Activated naive CD4-positive, alpha-beta T cell treated with anti-CD3 and anti-CD28 coated beads for 36 hours (primary cell): ENCODE data around the gene NR1D2. TPM values are rescaled to one million over a fixed set of nuclear protein-coding genes. Genes with fewer than 3 reads are reported as not detected.
"Not testable (repeated sequence)": the region's sequence is repeated elsewhere in the genome, so short reads cannot be mapped to it uniquely, and the experiment has no call there.

Experiments used
- CTCF ChIA-PET: fragments of 350-600 bp; sonication (Branson Sonifier 250); formaldehyde crosslinking; loops from one replicate; lab custom pipeline; 2021; ENCODE audit warnings: antibody characterized with exemption; lab: Charles Lee
- DNase-seq: peaks from one replicate; pipeline ENCODE4 v3.0.0-alpha.2; 2020
- H3K27ac Mint-ChIP-seq: one replicate; pipeline ENCODE4 v1.8.0; 2021; ENCODE audit warnings: mild to moderate bottlenecking, mixed read lengths
- H3K27me3 Mint-ChIP-seq: one replicate; pipeline ENCODE4 v1.8.0; 2021; ENCODE audit warnings: low read depth, mixed read lengths
- H3K36me3 Mint-ChIP-seq: one replicate; pipeline ENCODE4 v1.8.0; 2021; ENCODE audit warnings: low read depth, mixed read lengths
- H3K4me1 Mint-ChIP-seq: one replicate; pipeline ENCODE4 v1.8.0; 2021; ENCODE audit warnings: low read depth, mixed read lengths
- H3K4me3 Mint-ChIP-seq: one replicate; pipeline ENCODE4 v1.8.0; 2021; ENCODE audit warnings: mild to moderate bottlenecking, moderate library complexity, mixed read lengths
- H3K9me3 Mint-ChIP-seq: one replicate; pipeline ENCODE4 v1.8.0; 2021; ENCODE audit warnings: mixed read lengths
- intact Hi-C: fragments of 100-400 bp; cut with micrococcal nuclease; formaldehyde crosslinking; loops from one replicate; pipeline ENCODE4 v1.15.1; 2023
- total RNA-seq, 2 experiments: library from RNA; stranded (reverse); gene quantifications; one replicate each; pipeline ENCODE4 v1.2.3, GENCODE V29; 2021

The NR1D2 gene
- total RNA-seq: 1 to 10 TPM; 6.0 to 7.0 TPM

GRCh38 chr3:23944861-23945662 lies at the start of gene NR1D2:
NR1D2 (plus strand) TSS chr3:23945286; CDS start chr3:23945579, 293 bp downstream.
- Mint-ChIP-seq H3K9me3 (no peaks in the 10 kb centered on the region), H3K4me3 (peak within 1 kb of the TSS; percentile 80), H3K36me3 (peaks cover 1% of the 10 kb centered on the region), H3K4me1 (peaks cover 33% of the 10 kb centered on the region), H3K27ac (peak within 1 kb of the TSS; percentile 85), H3K27me3 (peaks cover 4% of the 10 kb centered on the region)
- CTCF ChIA-PET: interaction anchor here (0.6 kb wide), 1 partner anchor 93 kb away, joined by 3 read pairs; no protein-coding TSS in a partner anchor
- peak; percentile 77 for DNase-seq
- intact Hi-C loops: loop anchor here (1.0 to 5.0 kb wide), 7 partner anchors 28 to 1717 kb away; partner anchors contain the start of genes RPL15, TOP2B and UBE2E2

- Mint-ChIP-seq H3K4me3 (no peak overlapping the region), H3K36me3 (peaks cover 41% of the 10 kb centered on the region), H3K4me1 (no peaks in the 10 kb centered on the region), H3K27me3 (no peaks in the 10 kb centered on the region), H3K27ac (no peak overlapping the region), H3K9me3 (peaks cover 2% of the 10 kb centered on the region)
- intact Hi-C loops: no loop called here
- CTCF ChIA-PET: interaction anchor here (0.5 to 0.7 kb wide), 2 partner anchors 20 to 81 kb away, joined by 3 to 6 read pairs; no protein-coding TSS in a partner anchor
- no peak for DNase-seq
Observed at GRCh38 chr3:23900744-23901143, 44.3 kb upstream of the NR1D2 start.

- H3K36me3 Mint-ChIP-seq: peaks cover 25% of the 10 kb centered on the region
- intact Hi-C loops: no loop called here
Observed at GRCh38 chr3:23904545-23904944, 40.5 kb upstream of the NR1D2 start.

GRCh38 chr3:23909341-23909740 lies 35.7 kb upstream of the NR1D2 start:
- peaks cover 17% of the 10 kb centered on the region for H3K36me3 Mint-ChIP-seq
- CTCF ChIA-PET: interaction anchor here (0.6 to 0.7 kb wide), 3 partner anchors 119 to 746 kb away, joined by 3 to 5 read pairs (median 4); no protein-coding TSS in a partner anchor
- no peak for DNase-seq
- H3K9me3 Mint-ChIP-seq: no peaks in the 10 kb centered on the region
- H3K27ac Mint-ChIP-seq: no peak overlapping the region
- no peaks in the 10 kb centered on the region for H3K27me3 Mint-ChIP-seq
- H3K4me3 Mint-ChIP-seq: no peak overlapping the region
- intact Hi-C loops: no loop called here
- H3K4me1 Mint-ChIP-seq: peaks cover 7% of the 10 kb centered on the region

More at GRCh38 chr3:23904545-23904944, 40.5 kb upstream of the NR1D2 start:
- no peak overlapping the region for H3K4me3 Mint-ChIP-seq
- no peak overlapping the region for H3K27ac Mint-ChIP-seq
- H3K4me1 Mint-ChIP-seq: no peaks in the 10 kb centered on the region
- H3K27me3 Mint-ChIP-seq: no peaks in the 10 kb centered on the region
- CTCF ChIA-PET: no interaction called here
- peaks cover 2% of the 10 kb centered on the region for H3K9me3 Mint-ChIP-seq
- DNase-seq: no peak

- CTCF ChIA-PET: interaction anchor here (1.0 kb wide), 1 partner anchor 23 kb away, joined by 3 read pairs; no protein-coding TSS in a partner anchor
- no peak overlapping the region for H3K27ac Mint-ChIP-seq
- H3K4me3 Mint-ChIP-seq: no peak overlapping the region
- intact Hi-C loops: loop anchor here (10.0 kb wide), 1 partner anchor 243 kb away; no protein-coding TSS in a partner anchor
- peaks cover 6% of the 10 kb centered on the region for H3K36me3 Mint-ChIP-seq
- DNase-seq: no peak
- H3K9me3 Mint-ChIP-seq: no peaks in the 10 kb centered on the region
- H3K4me1 Mint-ChIP-seq: peaks cover 25% of the 10 kb centered on the region
- no peaks in the 10 kb centered on the region for H3K27me3 Mint-ChIP-seq
Observed at GRCh38 chr3:23911397-23911796, 33.7 kb upstream of the NR1D2 start.

GRCh38 chr3:23912335-23912734 lies 32.8 kb upstream of the NR1D2 start:
- H3K4me3 Mint-ChIP-seq, H3K27ac Mint-ChIP-seq, H3K9me3 Mint-ChIP-seq, H3K27me3 Mint-ChIP-seq, DNase-seq: not testable (repeated sequence)
- intact Hi-C loops: loop anchor here (10.0 kb wide), 1 partner anchor 242 kb away; no protein-coding TSS in a partner anchor
- Mint-ChIP-seq H3K36me3 (peaks cover 11% of the 10 kb centered on the region), H3K4me1 (peaks cover 25% of the 10 kb centered on the region)
- CTCF ChIA-PET: interaction anchor here (1.0 kb wide), 1 partner anchor 24 kb away, joined by 3 read pairs; no protein-coding TSS in a partner anchor

GRCh38 chr3:23913182-23913581 lies 31.9 kb upstream of the NR1D2 start:
- no peak overlapping the region for H3K27ac Mint-ChIP-seq
- peaks cover 27% of the 10 kb centered on the region for H3K4me1 Mint-ChIP-seq
- CTCF ChIA-PET: no interaction called here
- no peak for DNase-seq
- intact Hi-C loops: loop anchor here (10.0 kb wide), 1 partner anchor 242 kb away; no protein-coding TSS in a partner anchor
- H3K4me3 Mint-ChIP-seq: no peak overlapping the region
- H3K27me3 Mint-ChIP-seq: no peaks in the 10 kb centered on the region
- H3K9me3 Mint-ChIP-seq: no peaks in the 10 kb centered on the region
- peaks cover 19% of the 10 kb centered on the region for H3K36me3 Mint-ChIP-seq

GRCh38 chr3:23913873-23914743 lies 31.0 kb upstream of the NR1D2 start:
- Mint-ChIP-seq H3K4me1 (peaks cover 35% of the 10 kb centered on the region), H3K9me3 (no peaks in the 10 kb centered on the region), H3K36me3 (peaks cover 26% of the 10 kb centered on the region), H3K27me3 (no peaks in the 10 kb centered on the region), H3K4me3 (no peak overlapping the region), H3K27ac (no peak overlapping the region)
- intact Hi-C loops: loop anchor here (10.0 kb wide), 1 partner anchor 241 kb away; no protein-coding TSS in a partner anchor
- CTCF ChIA-PET: interaction anchor here (0.5 to 0.6 kb wide), 3 partner anchors 73 to 298 kb away, joined by 3 to 6 read pairs (median 3); no protein-coding TSS in a partner anchor
- no peak for DNase-seq

- H3K27me3 Mint-ChIP-seq: no peaks in the 10 kb centered on the region
Observed at GRCh38 chr3:23915537-23916108, 29.5 kb upstream of the NR1D2 start.

GRCh38 chr3:23916152-23916885 lies 28.8 kb upstream of the NR1D2 start:
- H3K9me3 Mint-ChIP-seq: no peaks in the 10 kb centered on the region
- no peak for DNase-seq
- H3K4me1 Mint-ChIP-seq: peaks cover 47% of the 10 kb centered on the region
- no peaks in the 10 kb centered on the region for H3K27me3 Mint-ChIP-seq
- peaks cover 39% of the 10 kb centered on the region for H3K36me3 Mint-ChIP-seq
- peak overlapping the region; percentile 94 for H3K4me3 Mint-ChIP-seq
- peak overlapping the region; percentile 99 for H3K27ac Mint-ChIP-seq
- intact Hi-C loops: loop anchor here (2.0 to 10.0 kb wide), 5 partner anchors 28 to 714 kb away; partner anchors contain the start of gene UBE2E2
- CTCF ChIA-PET: no interaction called here

More at GRCh38 chr3:23915537-23916108, 29.5 kb upstream of the NR1D2 start:
- CTCF ChIA-PET: no interaction called here
- intact Hi-C loops: loop anchor here (2.0 to 10.0 kb wide), 5 partner anchors 27 to 713 kb away; partner anchors contain the start of gene UBE2E2
- Mint-ChIP-seq H3K4me3 (peak overlapping the region; percentile 94), H3K4me1 (peaks cover 47% of the 10 kb centered on the region), H3K36me3 (peaks cover 40% of the 10 kb centered on the region), H3K27ac (no peak overlapping the region), H3K9me3 (no peaks in the 10 kb centered on the region)
- DNase-seq: no peak
